Measurements from ENCODE around the gene INKA1. TPM values are rescaled to one million over a fixed set of nuclear protein-coding genes. Genes with fewer than 3 reads are reported as not detected.
A peak's percentile ranks its signal among the peaks of the same experiment; 100 is the strongest.
"Not testable (repeated sequence)": the region's sequence is repeated elsewhere in the genome, so short reads cannot be mapped to it uniquely, and the experiment has no call there.

INKA1 gene
- total RNA-seq, 1 donor from 2014 or later = not detected

GRCh38 chr3:49781415-49782199, 21.5 kb upstream of the INKA1 start:
- Histone ChIP-seq H3K27me3 (no peaks in the 10 kb centered on the region), H3K4me1 (peaks cover 6 to 16% of the 10 kb centered on the region in 2 donors), H3K36me3 (peaks cover 10 to 27% of the 10 kb centered on the region in 2 donors), H3K9me3 (no peaks in the 10 kb centered on the region), H3K4me3 (no peak overlapping the region), H3K27ac (no peak overlapping the region)
- TF ChIP-seq CTCF (IDR thresholded peaks at IDR 0.05) = no peak
- intact Hi-C loops (cut with DNase I) = no loop called here
- DNase-seq (ENCODE audit: low spot score in 2 of 2) = peak in 1 of 2 donors; percentile 22

- DNase-seq (ENCODE audit: low spot score in 2 of 2) = peak in 1 of 2 donors; percentile 46
- H3K4me3 ChIP-seq; H3K27me3 ChIP-seq; H3K9me3 ChIP-seq; H3K27ac ChIP-seq; intact Hi-C loops (cut with DNase I): not testable (repeated sequence)
- H3K36me3 ChIP-seq = peaks cover 5 to 21% of the 10 kb centered on the region in 2 donors
- peaks cover 10 to 22% of the 10 kb centered on the region in 2 donors for H3K4me1 ChIP-seq
Observed at GRCh38 chr3:49782277-49782676, 20.8 kb upstream of the INKA1 start.

- DNase-seq (ENCODE audit: low spot score in 2 of 2) = peak in 1 of 2 donors; percentile 69
- Histone ChIP-seq H3K4me1 (peaks cover 10 to 23% of the 10 kb centered on the region in 2 donors), H3K4me3 (peak overlapping the region; percentile 82 to 96), H3K36me3 (peaks cover 4 to 12% of the 10 kb centered on the region in 2 donors), H3K9me3 (no peaks in the 10 kb centered on the region), H3K27ac (peak overlapping the region; percentile 91 to 92), H3K27me3 (no peaks in the 10 kb centered on the region)
- intact Hi-C loops (cut with DNase I) = loop anchor here (1.0 to 5.0 kb wide), 5 partner anchors 17 to 663 kb away; partner anchors contain the start of genes TRAIP and USP19
- no peak for TF ChIP-seq CTCF (IDR thresholded peaks at IDR 0.05)
Observed at GRCh38 chr3:49785565-49786356, 17.3 kb upstream of the INKA1 start.

- no peaks in the 10 kb centered on the region for H3K9me3 ChIP-seq
- DNase-seq (ENCODE audit: low spot score in 2 of 2) = peak; percentile 100
- peak within 1 kb of the TSS; percentile 91 to 92 for H3K27ac ChIP-seq
- peaks cover 10 to 20% of the 10 kb centered on the region in 2 donors for H3K4me1 ChIP-seq
- peaks cover 0 to 6% of the 10 kb centered on the region in 2 donors for H3K36me3 ChIP-seq
- intact Hi-C loops (cut with DNase I) = loop anchor here (1.0 to 5.0 kb wide), 5 partner anchors 16 to 664 kb away; partner anchors contain the start of genes TRAIP and USP19
- no peaks in the 10 kb centered on the region for H3K27me3 ChIP-seq
- TF ChIP-seq CTCF (IDR thresholded peaks at IDR 0.05) = no peak
- H3K4me3 ChIP-seq = peak within 1 kb of the TSS; percentile 82 to 96
Observed at GRCh38 chr3:49786357-49787181, 16.5 kb upstream of the INKA1 start, which contains the start of gene IP6K1. IP6K1 (minus strand) TSS chr3:49786542; CDS start chr3:49748040, 38,502 bp downstream.

- no peaks in the 10 kb centered on the region for H3K27me3 ChIP-seq
- peaks cover 0 to 4% of the 10 kb centered on the region in 2 donors for H3K36me3 ChIP-seq
- no peak for DNase-seq (ENCODE audit: low spot score in 2 of 2)
- H3K4me3 ChIP-seq = peak overlapping the region; percentile 82 to 96
- no peak for TF ChIP-seq CTCF (IDR thresholded peaks at IDR 0.05)
- peaks cover 10 to 20% of the 10 kb centered on the region in 2 donors for H3K4me1 ChIP-seq
- H3K9me3 ChIP-seq = no peaks in the 10 kb centered on the region
- intact Hi-C loops (cut with DNase I) = loop anchor here (5.0 kb wide), 2 partner anchors 250 to 665 kb away; partner anchors contain the start of gene USP19
- peak overlapping the region; percentile 91 to 92 for H3K27ac ChIP-seq
Observed at GRCh38 chr3:49787182-49787464, 15.9 kb upstream of the INKA1 start.

All from ascending aorta (tissue), 2 donors.